Mesendoderm (in vitro differentiated cells): ENCODE results near the gene FLRT2.

ENCODE experiments used
- DNase-seq: peaks from one replicate; pipeline ENCODE4 v3.0.0; 2013
- H2AK5ac ChIP-seq: 2 replicates; pipeline ENCODE4 v1.6.1; 2013; ENCODE audit warnings: low read length, inconsistent platforms
- H2BK120ac ChIP-seq: 2 replicates; pipeline ENCODE4 v1.6.1; 2013; ENCODE audit warnings: low read depth, mild to moderate bottlenecking, low read length, moderate library complexity, mixed read lengths
- H2BK15ac ChIP-seq: replicated peaks from 2 replicates; pipeline ENCODE4 v1.6.1; 2013; ENCODE audit warnings: low read depth, mild to moderate bottlenecking, moderate library complexity
- H2BK5ac ChIP-seq: 2 replicates; pipeline ENCODE4 v1.6.1; 2013; ENCODE audit warnings: low read length, inconsistent platforms
- H3K18ac ChIP-seq: 2 replicates; pipeline ENCODE4 v1.6.1; 2013; ENCODE audit warnings: mild to moderate bottlenecking, low read length, mixed read lengths
- H3K23ac ChIP-seq: one replicate; pipeline ENCODE4 v1.6.1; 2013; ENCODE audit warnings: low read length
- H3K27ac ChIP-seq: 2 replicates; pipeline ENCODE4 v1.5.1; 2013; ENCODE audit warnings: low read depth, mild to moderate bottlenecking, inconsistent platforms, low read length, moderate library complexity
- H3K27me3 ChIP-seq: 2 replicates; pipeline ENCODE4 v1.6.1; 2013; ENCODE audit warnings: low read length, control low read depth, mild to moderate bottlenecking, inconsistent platforms; ENCODE audit not compliant: insufficient read depth, poor library complexity
- H3K36me3 ChIP-seq: 2 replicates; pipeline ENCODE4 v1.6.1; 2013; ENCODE audit warnings: low read length, inconsistent platforms; ENCODE audit not compliant: control insufficient read depth, insufficient read depth
- H3K4ac ChIP-seq: one replicate; pipeline ENCODE4 v1.6.1; 2013; ENCODE audit warnings: low read depth, mild to moderate bottlenecking, low read length, moderate library complexity
- H3K4me1 ChIP-seq: 2 replicates; pipeline ENCODE4 v1.6.1; 2013; ENCODE audit warnings: low read depth, low read length, inconsistent platforms; ENCODE audit not compliant: control insufficient read depth
- H3K4me2 ChIP-seq: 2 replicates; pipeline ENCODE4 v1.6.1; 2013; ENCODE audit warnings: low read length
- H3K4me3 ChIP-seq: 2 replicates; pipeline ENCODE4 v1.5.1; 2013; ENCODE audit warnings: mild to moderate bottlenecking, low read length
- H3K56ac ChIP-seq: one replicate; pipeline ENCODE4 v1.6.1; 2013; ENCODE audit warnings: low read length
- H3K79me1 ChIP-seq: 2 replicates; pipeline ENCODE4 v1.6.1; 2013; ENCODE audit warnings: low read length, inconsistent platforms
- H3K79me2 ChIP-seq: 2 replicates; pipeline ENCODE4 v1.6.1; 2013; ENCODE audit warnings: mild to moderate bottlenecking, low read length; ENCODE audit not compliant: control insufficient read depth, insufficient read depth
- H3K9ac ChIP-seq: 2 replicates; pipeline ENCODE4 v1.6.1; 2013; ENCODE audit warnings: low read length, inconsistent platforms
- H4K5ac ChIP-seq: one replicate; pipeline ENCODE4 v1.6.1; 2013; ENCODE audit warnings: low read length
- H4K8ac ChIP-seq: one replicate; pipeline ENCODE4 v1.6.1; 2013; ENCODE audit warnings: low read depth, mild to moderate bottlenecking, control low read depth, low read length, moderate library complexity
- WGBS: extraction: QIAGEN DNeasy Blood & Tissue Kit; methylation state at CpG from one replicate; pipeline ENCODE4 v1.1.7; 2013; ENCODE audit warnings: low lambda C conversion rate, missing lambda C conversion rate; ENCODE audit not compliant: insufficient coverage; ENCODE audit errors: extremely low coverage; 5-methylcytosine and 5-hydroxymethylcytosine counted together

The FLRT2 gene

GRCh38 chr14:85702191-85702590, 172.2 kb downstream of the FLRT2 start:
- H4K8ac ChIP-seq, result no peak overlapping the region
- no peak overlapping the region for H2BK15ac ChIP-seq
- H3K9ac ChIP-seq, result no peak overlapping the region
- no peaks in the 10 kb centered on the region for H3K4me1 ChIP-seq
- no peak overlapping the region for H3K56ac ChIP-seq
- H3K4me2 ChIP-seq, result no peak overlapping the region
- no peak overlapping the region for H4K5ac ChIP-seq
- WGBS, result no CpG with 5 or more reads among the region's 1 CpG
- no peaks in the 10 kb centered on the region for H3K36me3 ChIP-seq
- no peak overlapping the region for H3K4me3 ChIP-seq
- no peak overlapping the region for H3K4ac ChIP-seq
- H3K79me2 ChIP-seq, result no peaks in the 10 kb centered on the region
- H2AK5ac ChIP-seq, result no peak overlapping the region
- H3K27me3 ChIP-seq, result no peaks in the 10 kb centered on the region
- H2BK120ac ChIP-seq, result no peak overlapping the region
- H3K18ac ChIP-seq, result no peak overlapping the region
- no peak overlapping the region for H3K27ac ChIP-seq
- no peak overlapping the region for H3K23ac ChIP-seq
- DNase-seq, result no peak
- no peak overlapping the region for H2BK5ac ChIP-seq
- no peaks in the 10 kb centered on the region for H3K79me1 ChIP-seq

- H3K4ac ChIP-seq, result no peak overlapping the region
These were observed 173.1 kb downstream of the FLRT2 start for GRCh38 chr14:85702997-85703396.

More at GRCh38 chr14:85702997-85703396, 173.1 kb downstream of the FLRT2 start:
- Histone ChIP-seq H3K4me3 (no peak overlapping the region), H3K27ac (no peak overlapping the region), H3K4me1 (no peaks in the 10 kb centered on the region), H3K79me2 (no peaks in the 10 kb centered on the region), H3K36me3 (no peaks in the 10 kb centered on the region), H4K5ac (no peak overlapping the region), H3K56ac (no peak overlapping the region), H2AK5ac (no peak overlapping the region), H2BK120ac (no peak overlapping the region), H4K8ac (no peak overlapping the region), H2BK5ac (no peak overlapping the region), H3K9ac (no peak overlapping the region), H3K4me2 (no peak overlapping the region), H3K27me3 (no peaks in the 10 kb centered on the region), H3K18ac (no peak overlapping the region), H2BK15ac (no peak overlapping the region), H3K23ac (no peak overlapping the region), H3K79me1 (no peaks in the 10 kb centered on the region)
- no CpG with 5 or more reads among the region's 3 CpGs for WGBS
- DNase-seq, result no peak
